ENCODE results near the gene SUGCT.
"Not testable (repeated sequence)": the region's sequence is repeated elsewhere in the genome, so short reads cannot be mapped to it uniquely, and the experiment has no call there.

The SUGCT gene

GRCh38 chr7:40268810-40269209 lies 134.0 kb downstream of the SUGCT start:
- not testable (repeated sequence) for DNase-seq

GRCh38 chr7:40276061-40276460 lies 141.3 kb downstream of the SUGCT start:
- DNase-seq: no peak

DNA sequence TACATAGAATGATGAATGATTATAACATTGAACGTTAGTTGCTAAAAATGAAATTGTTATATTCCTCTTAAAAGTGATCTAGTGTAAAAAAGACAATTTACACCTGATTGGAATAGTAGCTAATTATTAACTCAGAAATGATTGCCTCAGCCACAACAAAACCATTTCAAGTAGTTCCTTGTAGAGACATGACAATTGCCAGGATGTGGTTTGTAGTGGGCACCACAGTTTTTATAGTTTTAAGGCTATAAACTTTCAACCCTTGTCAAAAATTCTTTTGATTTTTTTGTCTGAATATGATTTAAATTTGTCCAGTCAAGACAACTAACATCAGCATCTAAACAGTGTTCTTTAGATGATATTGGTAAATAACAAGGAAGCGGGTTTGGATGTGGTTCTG lies 145.2 kb downstream of the SUGCT start:
- no peak for DNase-seq

DNA sequence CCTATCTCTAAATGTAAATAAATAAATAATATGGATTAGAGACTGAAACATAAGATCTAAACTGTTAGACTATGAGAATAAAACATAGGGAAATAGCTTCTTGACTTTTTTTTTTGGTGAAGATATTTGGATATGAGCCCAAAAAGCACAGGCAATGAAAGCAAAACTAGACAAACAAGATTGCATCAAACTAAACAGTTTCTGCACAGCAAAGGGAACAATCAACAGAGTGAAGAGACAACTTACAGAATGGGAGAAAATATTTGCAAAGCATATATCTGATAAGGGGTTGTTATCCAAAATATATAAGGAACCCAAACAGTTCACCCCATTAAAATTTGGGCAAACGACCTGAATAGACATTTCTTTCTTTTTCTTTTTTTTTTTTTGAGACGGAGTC lies 148.1 kb downstream of the SUGCT start:
- DNase-seq: no peak

- no peak for DNase-seq
Observed at GRCh38 chr7:40283391-40283790, 148.6 kb downstream of the SUGCT start.

- DNase-seq: no peak
Observed at GRCh38 chr7:40288827-40289226, 154.0 kb downstream of the SUGCT start.

DNA sequence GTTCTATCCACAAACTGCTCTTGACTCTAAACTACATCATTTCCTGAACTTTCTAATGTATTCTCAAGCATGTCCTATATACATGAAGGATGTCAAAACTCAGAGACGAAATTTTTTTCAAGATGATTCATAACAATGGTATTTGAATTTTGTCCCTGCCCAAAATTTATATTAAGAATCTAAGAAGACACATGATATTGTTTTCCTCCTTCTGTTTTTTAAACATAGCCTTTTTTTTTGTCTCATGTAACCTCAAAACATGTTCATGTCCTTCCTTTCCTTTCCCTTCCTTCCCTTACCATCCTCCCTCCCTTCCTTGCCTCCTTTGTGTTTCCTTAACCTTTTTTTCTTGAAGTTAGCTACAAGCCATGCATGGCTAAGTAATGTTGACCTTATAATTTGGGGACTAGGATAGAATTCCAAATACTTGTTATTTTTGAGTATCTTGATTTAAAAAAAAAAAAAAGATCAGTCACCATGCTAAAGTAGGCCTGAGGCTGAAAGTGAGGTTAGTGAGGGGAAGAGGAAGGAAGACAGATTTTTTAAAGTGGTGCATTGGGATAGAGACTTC lies 163.0 kb downstream of the SUGCT start:
- DNase-seq: no peak

GRCh38 chr7:40298421-40298820 lies 163.6 kb downstream of the SUGCT start:
- DNase-seq: no peak

DNA sequence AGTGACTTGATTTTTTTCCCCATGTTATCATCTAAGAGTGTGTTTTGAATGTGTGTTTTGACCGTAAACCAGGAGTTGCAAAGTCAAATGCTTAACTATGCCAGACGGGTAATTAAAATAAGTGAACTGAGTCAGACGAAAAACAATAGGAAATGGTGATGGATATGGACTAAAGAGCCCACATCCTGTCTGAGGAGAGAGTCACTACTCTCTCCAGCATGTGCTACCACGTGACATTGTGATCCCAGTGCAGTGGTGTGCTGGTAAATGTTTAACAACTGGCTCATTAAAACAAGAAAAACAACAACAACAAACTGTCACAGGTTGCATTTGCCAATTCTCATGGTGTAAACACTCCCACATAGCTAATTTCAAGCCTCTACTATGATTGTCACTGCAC lies 164.3 kb downstream of the SUGCT start:
- DNase-seq: no peak

- no peak for DNase-seq
Observed at GRCh38 chr7:40300146-40300670, 165.4 kb downstream of the SUGCT start.

- DNase-seq: no peak
Observed at GRCh38 chr7:40301486-40302068, 166.8 kb downstream of the SUGCT start.

GRCh38 chr7:40303996-40304395 lies 169.2 kb downstream of the SUGCT start:
- DNase-seq: no peak

GRCh38 chr7:40305229-40305628 lies 170.4 kb downstream of the SUGCT start:
- DNase-seq: no peak

DNA sequence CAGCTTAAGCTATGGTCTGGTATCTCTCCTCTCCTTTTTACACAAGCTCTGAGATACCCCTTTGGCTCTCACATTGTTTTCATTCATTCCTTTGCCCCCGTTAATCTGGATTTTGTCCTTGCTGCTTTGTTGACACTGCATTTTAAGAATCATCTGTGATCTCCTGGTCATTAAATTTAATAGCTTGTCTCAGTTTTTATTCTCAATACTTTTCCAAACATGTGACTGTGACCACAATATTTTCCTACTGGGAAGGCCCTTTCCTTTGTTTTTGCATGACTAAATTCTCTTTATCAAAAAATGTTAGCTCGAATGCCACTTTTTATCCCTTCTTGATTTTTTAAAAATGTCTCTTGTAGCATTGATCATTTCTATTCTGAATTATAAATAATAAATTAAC lies 171.2 kb downstream of the SUGCT start:
- no peak for DNase-seq

GRCh38 chr7:40306596-40306995 lies 171.8 kb downstream of the SUGCT start:
- DNase-seq: no peak

- DNase-seq: no peak
Observed at GRCh38 chr7:40310258-40310657, 175.5 kb downstream of the SUGCT start.

GRCh38 chr7:40311307-40311706 lies 176.5 kb downstream of the SUGCT start:
- no peak for DNase-seq

GRCh38 chr7:40315277-40315676 lies 180.5 kb downstream of the SUGCT start:
- no peak for DNase-seq

GRCh38 chr7:40316176-40316575 lies 181.4 kb downstream of the SUGCT start:
- no peak for DNase-seq

DNA sequence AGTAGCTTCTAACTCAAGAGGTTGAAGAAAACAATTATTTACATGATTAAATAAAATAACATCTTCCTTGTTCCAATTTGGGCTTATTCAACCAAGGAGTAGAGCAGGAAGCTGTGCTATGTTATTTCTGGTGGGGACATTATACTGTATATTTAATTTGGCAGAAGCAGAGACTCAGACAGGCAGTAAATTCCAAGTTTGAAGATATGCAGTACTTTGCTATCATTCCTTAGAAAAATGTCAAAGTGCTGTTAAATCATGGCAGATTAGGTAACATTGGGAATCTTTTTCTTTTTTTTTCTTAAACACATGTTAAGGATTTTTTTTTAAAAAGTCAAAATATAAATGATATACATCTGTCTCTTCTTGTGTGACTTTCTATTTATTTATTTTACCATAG lies 190.1 kb downstream of the SUGCT start:
- DNase-seq: no peak

DNA sequence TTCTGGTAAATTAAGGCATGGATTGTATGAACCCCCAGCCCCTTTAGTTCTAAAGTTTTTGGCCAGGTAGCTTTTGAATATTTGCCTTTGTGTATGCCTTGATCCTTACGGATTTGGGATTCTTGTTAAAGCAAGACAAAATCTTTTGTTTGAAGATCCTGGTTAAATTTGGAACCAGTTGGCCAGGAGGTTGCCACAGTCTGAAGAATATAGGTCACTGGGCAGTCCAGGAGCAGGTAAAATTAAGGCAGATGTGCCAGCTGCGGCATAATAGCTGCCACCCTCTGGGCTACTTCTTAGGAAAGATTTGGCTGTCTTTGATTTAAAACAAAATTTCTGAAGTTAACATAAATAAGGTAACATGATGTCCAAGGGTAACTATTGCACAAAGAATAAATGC lies 192.3 kb downstream of the SUGCT start:
- no peak for DNase-seq

GRCh38 chr7:40327873-40328272 lies 193.1 kb downstream of the SUGCT start:
- no peak for DNase-seq

- DNase-seq: peak; percentile 11
Observed at GRCh38 chr7:40329601-40330153, 194.9 kb downstream of the SUGCT start.

DNA sequence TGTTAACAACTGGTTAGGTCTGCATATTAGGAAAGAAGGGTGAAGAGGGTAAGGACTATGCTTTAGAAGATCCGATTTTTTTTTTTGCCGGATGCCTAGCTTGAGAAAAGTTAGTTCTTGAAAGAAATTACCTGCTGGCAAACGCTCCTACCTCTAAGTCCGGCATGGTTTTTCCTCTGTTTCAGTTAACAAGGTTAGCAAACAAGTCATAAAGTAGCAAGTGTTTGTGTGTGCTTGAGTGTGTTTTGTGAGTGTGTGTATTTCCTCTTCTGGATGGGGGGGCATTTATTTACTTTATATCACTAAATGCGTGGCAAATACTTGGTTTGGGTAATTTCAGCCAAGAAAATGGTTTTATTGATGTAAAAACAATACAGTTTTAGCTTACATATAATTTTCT lies 195.6 kb downstream of the SUGCT start:
- DNase-seq: no peak

- no peak for DNase-seq
Observed at GRCh38 chr7:40331915-40332314, 197.1 kb downstream of the SUGCT start.

Measured in NCI-H748 treated with DMSO at 0.1 percent for 48 hours (cell line).